Myocyte (in vitro differentiated cells): ENCODE data around the gene NDFIP2. TPM values are rescaled to one million over a fixed set of nuclear protein-coding genes. Genes with fewer than 3 reads are reported as not detected.
"Not testable (repeated sequence)": the region's sequence is repeated elsewhere in the genome, so short reads cannot be mapped to it uniquely, and the experiment has no call there.

Experiments
- DNase-seq: peaks from one replicate; pipeline ENCODE4 v3.0.0-alpha.2; 2012; ENCODE audit warnings: low read depth
- total RNA-seq: library from RNA; depleted of rRNA; stranded (reverse); fragments of >200 nt; gene quantifications from 2 replicates; pipeline ENCODE4 v1.2.3, GENCODE V29; 2014

NDFIP2 gene
- total RNA-seq, 1 donor from 2014 or later: 36.7 TPM

GRCh38 chr13:79589603-79590393 lies 108.8 kb downstream of the NDFIP2 start:
- peak; percentile 26 for DNase-seq

GRCh38 chr13:79590394-79590676 lies 109.4 kb downstream of the NDFIP2 start:
- DNase-seq: no peak

GRCh38 chr13:79591493-79591892 lies 110.5 kb downstream of the NDFIP2 start:
- DNase-seq: no peak

- DNase-seq: no peak
Measured at GRCh38 chr13:79593121-79593520, 112.2 kb downstream of the NDFIP2 start.

- DNase-seq: peak; percentile 63
Measured at GRCh38 chr13:79593641-79594275, 112.8 kb downstream of the NDFIP2 start.

- DNase-seq: not testable (repeated sequence)
Measured at GRCh38 chr13:79600146-79600545, 119.2 kb downstream of the NDFIP2 start.

- DNase-seq: peak; percentile 8
Measured at GRCh38 chr13:79602936-79603335, 122.0 kb downstream of the NDFIP2 start.

GRCh38 chr13:79604752-79605151 lies 123.8 kb downstream of the NDFIP2 start:
- DNase-seq: no peak

Other genes starting within 250 kb of the NDFIP2 start
- gene RBM26, start 74.9 kb upstream of the NDFIP2 start, total RNA-seq: 40.7 and 43.2 TPM in 2 replicates